ENCODE data around the gene TBX19.

The TBX19 gene

GRCh38 chr1:168266644-168267186 lies 14.0 kb upstream of the TBX19 start:
- H3K27ac ChIP-seq (ENCODE audit: low read depth, low read length) = no peak overlapping the region
- no peaks in the 10 kb centered on the region for H3K27me3 ChIP-seq (ENCODE audit: control insufficient read depth, low read length)
- no peaks in the 10 kb centered on the region for H3K4me1 ChIP-seq (ENCODE audit: control insufficient read depth, low read length)
- no peak overlapping the region for H3K4me2 ChIP-seq (ENCODE audit: low read length)
- H3K4me3 ChIP-seq (ENCODE audit: low read length) = no peak overlapping the region
- TF ChIP-seq EZH2phosphoT487 (IDR thresholded peaks at IDR 0.05; ENCODE audit: borderline replicate concordance, low read length) = no peak
- no peak for TF ChIP-seq CTCF (IDR thresholded peaks at IDR 0.05; ENCODE audit: low read depth, low read length, poor library complexity, severe bottlenecking)
- no peaks in the 10 kb centered on the region for H3K36me3 ChIP-seq (ENCODE audit: control insufficient read depth, low read length)
- no peaks in the 10 kb centered on the region for H3K79me2 ChIP-seq (ENCODE audit: control insufficient read depth, low read length)
- no peaks in the 10 kb centered on the region; the same call in 1 of the 2 replicates for H3K9me3 ChIP-seq (ENCODE audit: control insufficient read depth, insufficient read depth, low read length)
- H3K9me2 ChIP-seq (replicated peaks; ENCODE audit: control insufficient read depth, low read length) = no peaks in the 10 kb centered on the region
- H4K20me1 ChIP-seq (ENCODE audit: control insufficient read depth, insufficient read depth, low read depth, low read length) = no peaks in the 10 kb centered on the region
- no peaks in the 10 kb centered on the region for H3F3A ChIP-seq (ENCODE audit: control insufficient read depth, insufficient read depth)

- no peak overlapping the region for H3K4me2 ChIP-seq (ENCODE audit: low read length)
- H3K27me3 ChIP-seq (ENCODE audit: control insufficient read depth, low read length) = 0 out of 2 replicates have a peak, but pooled peaks cover 5% of the 10 kb centered on the region
- H3K9me2 ChIP-seq (replicated peaks; ENCODE audit: control insufficient read depth, low read length) = no peaks in the 10 kb centered on the region
- no peaks in the 10 kb centered on the region for H3K36me3 ChIP-seq (ENCODE audit: control insufficient read depth, low read length)
- no peak for TF ChIP-seq CTCF (IDR thresholded peaks at IDR 0.05; ENCODE audit: low read depth, low read length, poor library complexity, severe bottlenecking)
- no peak for TF ChIP-seq EZH2phosphoT487 (IDR thresholded peaks at IDR 0.05; ENCODE audit: borderline replicate concordance, low read length)
- no peak overlapping the region for H3K4me3 ChIP-seq (ENCODE audit: low read length)
- H3K4me1 ChIP-seq (ENCODE audit: control insufficient read depth, low read length) = no peaks in the 10 kb centered on the region
- H3K27ac ChIP-seq (ENCODE audit: low read depth, low read length) = no peak overlapping the region
- no peaks in the 10 kb centered on the region for H3F3A ChIP-seq (ENCODE audit: control insufficient read depth, insufficient read depth)
- no peaks in the 10 kb centered on the region for H4K20me1 ChIP-seq (ENCODE audit: control insufficient read depth, insufficient read depth, low read depth, low read length)
- H3K9me3 ChIP-seq (ENCODE audit: control insufficient read depth, insufficient read depth, low read length) = no peaks in the 10 kb centered on the region
- H3K79me2 ChIP-seq (ENCODE audit: control insufficient read depth, low read length) = no peaks in the 10 kb centered on the region
These were observed 9.0 kb upstream of the TBX19 start for GRCh38 chr1:168271636-168272035.

GRCh38 chr1:168273575-168273974 lies 7.1 kb upstream of the TBX19 start:
- Histone ChIP-seq H3K27ac (ENCODE audit: low read depth, low read length) (no peak overlapping the region), H3K36me3 (ENCODE audit: control insufficient read depth, low read length) (no peaks in the 10 kb centered on the region), H3K9me2 (replicated peaks; ENCODE audit: control insufficient read depth, low read length) (no peaks in the 10 kb centered on the region), H4K20me1 (ENCODE audit: control insufficient read depth, insufficient read depth, low read depth, low read length) (no peaks in the 10 kb centered on the region), H3K4me2 (ENCODE audit: low read length) (no peak overlapping the region), H3K4me1 (ENCODE audit: control insufficient read depth, low read length) (no peaks in the 10 kb centered on the region), H3F3A (ENCODE audit: control insufficient read depth, insufficient read depth) (no peaks in the 10 kb centered on the region), H3K4me3 (ENCODE audit: low read length) (no peak overlapping the region), H3K79me2 (ENCODE audit: control insufficient read depth, low read length) (no peaks in the 10 kb centered on the region), H3K27me3 (ENCODE audit: control insufficient read depth, low read length) (0 out of 2 replicates have a peak, but pooled peaks cover 5% of the 10 kb centered on the region), H3K9me3 (ENCODE audit: control insufficient read depth, insufficient read depth, low read length) (no peaks in the 10 kb centered on the region)
- no peak for TF ChIP-seq EZH2phosphoT487 (IDR thresholded peaks at IDR 0.05; ENCODE audit: borderline replicate concordance, low read length)
- no peak for TF ChIP-seq CTCF (IDR thresholded peaks at IDR 0.05; ENCODE audit: low read depth, low read length, poor library complexity, severe bottlenecking)

Data from DOHH2 (cell line).